ENCODE results near the gene SOCS3.

DNA sequence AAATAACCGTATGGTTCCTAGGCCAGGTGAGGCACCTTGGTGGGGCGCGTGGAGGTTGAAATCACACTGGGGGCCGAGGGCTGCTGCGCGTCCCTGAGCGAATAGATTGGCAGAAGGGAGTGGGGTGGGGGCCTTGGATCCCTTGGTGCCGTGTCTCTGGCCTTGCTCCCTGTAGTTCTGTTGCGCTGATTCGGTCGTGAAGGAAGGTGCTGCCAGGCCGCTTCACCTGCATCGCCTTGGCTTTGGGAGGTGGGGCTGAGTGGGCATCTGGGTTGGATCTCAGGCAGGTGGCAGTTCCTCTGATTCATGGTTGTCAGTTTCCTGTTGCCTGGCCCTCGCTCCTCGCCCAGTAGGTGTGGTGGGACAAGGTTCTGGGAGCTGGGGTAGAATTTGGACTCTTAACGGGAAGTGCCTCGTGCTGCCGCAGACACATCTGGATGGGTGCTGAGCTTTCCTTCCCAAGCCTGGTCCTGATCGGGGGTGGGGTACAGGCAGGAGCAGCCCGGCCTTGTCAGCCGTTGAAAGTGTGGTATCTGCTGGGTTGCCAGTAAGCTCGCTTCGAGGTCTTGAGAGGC is 48.7 kb upstream of the SOCS3 start:
- TF ChIP-seq, protein P1, sequence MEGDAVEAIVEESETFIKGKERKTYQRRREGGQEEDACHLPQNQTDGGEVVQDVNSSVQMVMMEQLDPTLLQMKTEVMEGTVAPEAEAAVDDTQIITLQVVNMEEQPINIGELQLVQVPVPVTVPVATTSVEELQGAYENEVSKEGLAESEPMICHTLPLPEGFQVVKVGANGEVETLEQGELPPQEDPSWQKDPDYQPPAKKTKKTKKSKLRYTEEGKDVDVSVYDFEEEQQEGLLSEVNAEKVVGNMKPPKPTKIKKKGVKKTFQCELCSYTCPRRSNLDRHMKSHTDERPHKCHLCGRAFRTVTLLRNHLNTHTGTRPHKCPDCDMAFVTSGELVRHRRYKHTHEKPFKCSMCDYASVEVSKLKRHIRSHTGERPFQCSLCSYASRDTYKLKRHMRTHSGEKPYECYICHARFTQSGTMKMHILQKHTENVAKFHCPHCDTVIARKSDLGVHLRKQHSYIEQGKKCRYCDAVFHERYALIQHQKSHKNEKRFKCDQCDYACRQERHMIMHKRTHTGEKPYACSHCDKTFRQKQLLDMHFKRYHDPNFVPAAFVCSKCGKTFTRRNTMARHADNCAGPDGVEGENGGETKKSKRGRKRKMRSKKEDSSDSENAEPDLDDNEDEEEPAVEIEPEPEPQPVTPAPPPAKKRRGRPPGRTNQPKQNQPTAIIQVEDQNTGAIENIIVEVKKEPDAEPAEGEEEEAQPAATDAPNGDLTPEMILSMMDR (IDR thresholded peaks at IDR 0.05): no peak
- TF ChIP-seq POLR2A (IDR thresholded peaks at IDR 0.05): no peak

Measured in Peyer's patch (tissue), 4 donors.